Muscle of leg (tissue), 9 donors: ENCODE results near the gene HEXIM2. TPM values are rescaled to one million over a fixed set of nuclear protein-coding genes. Genes with fewer than 3 reads are reported as not detected.

Source experiments
- polyA plus RNA-seq, 8 donors: library from polyadenylated mRNA; unstranded; fragments of 120-200 nt; gene quantifications; one replicate each; pipeline versions ENCODE4 v1.2.1 to v1.2.3, GENCODE V29; 2013; ENCODE audit warnings: inconsistent platforms in 1 of 8, low replicate concordance in 1 of 8; ENCODE audit not compliant: insufficient read length in 8 of 8, insufficient read depth in 1 of 8
- total RNA-seq: library from RNA; stranded (reverse); fragments of 120-200 nt; gene quantifications from one replicate; pipeline ENCODE4 v1.2.4, GENCODE V29; 2013

The HEXIM2 gene
- total and polyA plus RNA-seq, 9 donors: 6.2 to 9.1 (median 7.8) TPM

Other genes starting within 250 kb of the HEXIM2 start
- 0.35 TPM for gene GFAP, start 246.4 kb upstream of the HEXIM2 start, total RNA-seq
- gene GFAP, start 246.4 kb upstream of the HEXIM2 start, polyA plus RNA-seq: 1 to 10 TPM in 1 of 8 donors, under 1 TPM in 7; 0.12 to 1.1 (median 0.24) TPM
- 1.9 TPM for gene KIF18B, start 214.1 kb upstream of the HEXIM2 start, total RNA-seq
- 10 to 100 TPM in 4 of 8 donors, 1 to 10 TPM in 4; 7.4 to 12.2 (median 9.6) TPM for gene KIF18B, start 214.1 kb upstream of the HEXIM2 start, polyA plus RNA-seq
- gene C1QL1, start 193.6 kb upstream of the HEXIM2 start, total RNA-seq: 5.3 TPM
- gene C1QL1, start 193.6 kb upstream of the HEXIM2 start, polyA plus RNA-seq: 10 to 100 TPM in 1 of 8 donors, 1 to 10 TPM in 6, under 1 TPM in 1; 0.82 to 11.1 (median 2.4) TPM
- 27.2 TPM for gene DCAKD, start 110.2 kb upstream of the HEXIM2 start, total RNA-seq
- gene DCAKD, start 110.2 kb upstream of the HEXIM2 start, polyA plus RNA-seq: 10 to 100 TPM; 28.0 to 40.1 (median 33.7) TPM
- gene NMT1, start 100.6 kb upstream of the HEXIM2 start, total RNA-seq: 45.6 TPM
- 10 to 100 TPM; 34.0 to 49.1 (median 37.8) TPM for gene NMT1, start 100.6 kb upstream of the HEXIM2 start, polyA plus RNA-seq
- gene PLCD3, start 29.4 kb upstream of the HEXIM2 start, total RNA-seq: 15.1 TPM
- 10 to 100 TPM; 28.9 to 53.0 (median 39.5) TPM for gene PLCD3, start 29.4 kb upstream of the HEXIM2 start, polyA plus RNA-seq
- gene ACBD4, start 26.2 kb upstream of the HEXIM2 start, total RNA-seq: 4.1 TPM
- gene ACBD4, start 26.2 kb upstream of the HEXIM2 start, polyA plus RNA-seq: 1 to 10 TPM; 4.2 to 7.7 (median 5.5) TPM
- gene HEXIM1, start 13.4 kb upstream of the HEXIM2 start, total RNA-seq: 8.6 TPM
- gene HEXIM1, start 13.4 kb upstream of the HEXIM2 start, polyA plus RNA-seq: 10 to 100 TPM; 21.2 to 28.0 (median 24.1) TPM
- 1.2 TPM for gene FMNL1, start 60.0 kb downstream of the HEXIM2 start, total RNA-seq
- gene FMNL1, start 60.0 kb downstream of the HEXIM2 start, polyA plus RNA-seq: 1 to 10 TPM; 4.6 to 7.6 (median 5.5) TPM
- gene SPATA32, start 100.2 kb downstream of the HEXIM2 start, total RNA-seq: 0.04 TPM
- gene SPATA32, start 100.2 kb downstream of the HEXIM2 start, polyA plus RNA-seq: under 1 TPM in 1 of 8 donors, not detected in 7; 0.08 TPM
- 4.4 TPM for gene MAP3K14, start 155.1 kb downstream of the HEXIM2 start, total RNA-seq
- gene MAP3K14, start 155.1 kb downstream of the HEXIM2 start, polyA plus RNA-seq: 10 to 100 TPM in 1 of 8 donors, 1 to 10 TPM in 7; 7.3 to 10.4 (median 8.3) TPM